Measurements from ENCODE around the gene CWC15.
A peak's percentile ranks its signal among the peaks of the same experiment; 100 is the strongest.

Gene CWC15

DNA sequence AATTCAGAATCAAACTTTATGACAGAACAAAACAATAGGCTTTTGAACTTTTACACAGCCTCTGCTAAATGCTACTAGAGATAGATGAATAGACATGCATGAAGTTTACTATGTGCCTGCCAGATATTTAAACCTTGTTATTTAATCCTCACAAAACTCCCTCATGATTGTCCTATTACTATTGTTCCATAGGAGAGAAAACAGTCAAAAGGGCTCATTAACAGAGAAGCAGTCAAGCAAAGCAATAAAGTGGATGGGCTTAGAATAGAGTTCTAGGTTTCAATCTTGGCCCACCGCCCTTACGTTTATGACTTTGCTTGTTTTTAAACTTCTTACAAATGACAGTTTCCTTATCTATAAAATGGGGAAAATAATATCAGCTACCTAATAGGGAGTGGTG lies 12.9 kb downstream of the CWC15 start:
- H3K27ac ChIP-seq, result peak overlapping the region; percentile 69
- H3K36me3 ChIP-seq, result peaks cover 43% of the 10 kb centered on the region
- TF ChIP-seq, protein P1, sequence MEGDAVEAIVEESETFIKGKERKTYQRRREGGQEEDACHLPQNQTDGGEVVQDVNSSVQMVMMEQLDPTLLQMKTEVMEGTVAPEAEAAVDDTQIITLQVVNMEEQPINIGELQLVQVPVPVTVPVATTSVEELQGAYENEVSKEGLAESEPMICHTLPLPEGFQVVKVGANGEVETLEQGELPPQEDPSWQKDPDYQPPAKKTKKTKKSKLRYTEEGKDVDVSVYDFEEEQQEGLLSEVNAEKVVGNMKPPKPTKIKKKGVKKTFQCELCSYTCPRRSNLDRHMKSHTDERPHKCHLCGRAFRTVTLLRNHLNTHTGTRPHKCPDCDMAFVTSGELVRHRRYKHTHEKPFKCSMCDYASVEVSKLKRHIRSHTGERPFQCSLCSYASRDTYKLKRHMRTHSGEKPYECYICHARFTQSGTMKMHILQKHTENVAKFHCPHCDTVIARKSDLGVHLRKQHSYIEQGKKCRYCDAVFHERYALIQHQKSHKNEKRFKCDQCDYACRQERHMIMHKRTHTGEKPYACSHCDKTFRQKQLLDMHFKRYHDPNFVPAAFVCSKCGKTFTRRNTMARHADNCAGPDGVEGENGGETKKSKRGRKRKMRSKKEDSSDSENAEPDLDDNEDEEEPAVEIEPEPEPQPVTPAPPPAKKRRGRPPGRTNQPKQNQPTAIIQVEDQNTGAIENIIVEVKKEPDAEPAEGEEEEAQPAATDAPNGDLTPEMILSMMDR (IDR thresholded peaks at IDR 0.05; ENCODE audit: low read depth, low read length), result no peak
- H3K9me3 ChIP-seq (ENCODE audit: severe bottlenecking), result no peaks in the 10 kb centered on the region
- no peaks in the 10 kb centered on the region for H3K27me3 ChIP-seq (ENCODE audit: insufficient read depth, low read depth, severe bottlenecking)
- DNase-seq, result no peak
- no peak overlapping the region for H3K4me3 ChIP-seq (ENCODE audit: low read depth, low read length)

DNA sequence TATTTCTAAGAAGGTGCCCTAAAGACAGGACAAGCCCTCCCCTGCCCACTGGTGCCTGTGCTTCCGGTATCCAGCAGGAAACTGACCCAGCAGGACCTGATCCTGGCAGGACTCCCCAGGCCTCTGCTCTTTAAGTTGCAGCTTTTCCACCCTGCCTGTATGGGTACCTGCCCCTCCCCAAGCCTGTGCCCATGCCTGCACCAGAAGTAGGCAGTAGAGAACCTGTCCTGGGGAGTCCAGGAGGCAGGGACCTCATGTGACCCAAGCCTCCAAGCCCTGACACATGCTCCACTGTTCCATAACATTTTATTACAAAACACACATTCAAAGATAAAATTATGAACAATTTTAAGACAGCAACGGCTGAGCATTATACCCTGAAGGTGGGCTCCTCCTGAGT lies 14.2 kb downstream of the CWC15 start:
- H3K27me3 ChIP-seq (ENCODE audit: insufficient read depth, low read depth, severe bottlenecking), result no peaks in the 10 kb centered on the region
- peak overlapping the region; percentile 69 for H3K27ac ChIP-seq
- no peaks in the 10 kb centered on the region for H3K9me3 ChIP-seq (ENCODE audit: severe bottlenecking)
- H3K4me3 ChIP-seq (ENCODE audit: low read depth, low read length), result no peak overlapping the region
- DNase-seq, result no peak
- H3K36me3 ChIP-seq, result peaks cover 30% of the 10 kb centered on the region
- TF ChIP-seq, protein P1 (IDR thresholded peaks at IDR 0.05; ENCODE audit: low read depth, low read length), result no peak

DNA sequence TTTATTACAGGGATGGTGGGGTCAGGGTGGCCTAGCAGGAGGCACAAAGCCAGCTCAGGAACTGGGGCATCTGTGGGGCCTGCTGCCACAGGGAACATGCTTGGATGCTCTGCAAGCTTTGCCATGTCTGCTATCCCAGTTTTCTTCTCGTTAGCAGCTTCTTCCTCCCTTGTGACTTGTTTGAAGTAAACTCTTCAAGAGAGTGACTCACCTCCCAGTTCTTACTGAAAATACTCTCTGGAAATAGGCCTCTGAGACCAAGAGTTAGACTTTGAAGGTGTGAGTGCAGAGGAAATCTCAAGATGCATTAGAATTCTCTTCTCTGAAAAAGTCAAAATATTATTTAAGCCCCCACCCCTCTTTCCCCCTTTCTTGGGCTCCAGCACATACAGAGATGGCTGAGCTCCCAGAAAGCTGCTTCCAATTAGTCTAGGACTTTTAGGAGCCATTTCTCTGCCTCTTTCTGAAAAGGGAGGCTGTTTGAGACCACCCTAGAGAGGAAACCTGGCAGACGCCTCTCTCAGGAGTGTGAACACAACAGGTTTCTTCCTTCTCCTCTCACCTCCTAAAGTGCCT lies 15.1 kb downstream of the CWC15 start:
- H3K27me3 ChIP-seq (ENCODE audit: insufficient read depth, low read depth, severe bottlenecking), result no peaks in the 10 kb centered on the region
- H3K36me3 ChIP-seq, result peaks cover 20% of the 10 kb centered on the region
- no peaks in the 10 kb centered on the region for H3K9me3 ChIP-seq (ENCODE audit: severe bottlenecking)
- no peak overlapping the region for H3K27ac ChIP-seq
- TF ChIP-seq, protein P1 (IDR thresholded peaks at IDR 0.05; ENCODE audit: low read depth, low read length), result no peak
- no peak overlapping the region for H3K4me3 ChIP-seq (ENCODE audit: low read depth, low read length)
- no peak for DNase-seq

DNA sequence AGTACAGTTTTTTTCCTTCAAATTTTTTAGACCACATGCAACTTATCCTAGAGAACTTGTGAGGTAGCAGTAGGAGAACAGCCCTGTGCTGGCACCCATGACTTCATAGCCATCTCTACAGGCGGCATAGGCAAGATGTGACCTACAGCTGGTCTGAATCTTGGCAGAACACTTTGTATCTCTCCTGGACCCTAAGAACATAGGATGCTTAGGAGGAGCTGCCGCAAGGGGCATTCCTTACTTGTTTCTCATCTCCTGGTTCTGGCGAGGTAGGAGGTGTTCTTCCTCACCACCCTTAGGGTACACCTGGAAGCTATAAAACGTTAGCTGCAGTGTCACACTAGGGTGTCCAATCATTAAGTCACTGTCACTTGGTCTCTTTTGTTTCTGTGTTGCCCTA lies 16.4 kb downstream of the CWC15 start:
- TF ChIP-seq, protein P1 (IDR thresholded peaks at IDR 0.05; ENCODE audit: low read depth, low read length), result no peak
- Histone ChIP-seq H3K27ac (no peak overlapping the region), H3K9me3 (ENCODE audit: severe bottlenecking) (no peaks in the 10 kb centered on the region), H3K36me3 (peaks cover 8% of the 10 kb centered on the region), H3K4me3 (ENCODE audit: low read depth, low read length) (no peak overlapping the region), H3K27me3 (ENCODE audit: insufficient read depth, low read depth, severe bottlenecking) (no peaks in the 10 kb centered on the region)
- DNase-seq, result no peak

DNA sequence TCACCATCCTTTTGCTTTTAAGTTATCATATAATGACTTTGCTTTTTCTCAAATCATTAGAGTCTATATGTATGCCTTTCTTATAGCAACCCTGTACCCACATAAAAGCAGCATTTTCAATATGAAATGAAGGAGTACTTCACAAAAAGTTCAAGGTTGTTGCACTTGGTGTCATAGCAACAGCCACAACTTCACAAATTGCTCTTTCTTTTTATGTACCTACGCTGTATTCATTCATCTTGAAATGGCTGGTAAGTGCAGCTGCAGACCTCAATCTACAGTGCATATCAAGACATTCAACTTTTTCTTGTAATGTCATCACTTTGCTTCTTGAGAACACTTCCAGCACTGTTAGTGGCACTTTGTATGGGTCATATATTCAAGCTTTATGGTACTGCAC lies 18.6 kb downstream of the CWC15 start:
- Histone ChIP-seq H3K9me3 (ENCODE audit: severe bottlenecking) (no peaks in the 10 kb centered on the region), H3K27me3 (ENCODE audit: insufficient read depth, low read depth, severe bottlenecking) (no peaks in the 10 kb centered on the region), H3K36me3 (peaks cover 1% of the 10 kb centered on the region; the same call in 1 of the 2 replicates), H3K27ac (no peak overlapping the region), H3K4me3 (ENCODE audit: low read depth, low read length) (no peak overlapping the region)
- no peak for DNase-seq
- TF ChIP-seq, protein P1 (IDR thresholded peaks at IDR 0.05; ENCODE audit: low read depth, low read length), result no peak

DNA sequence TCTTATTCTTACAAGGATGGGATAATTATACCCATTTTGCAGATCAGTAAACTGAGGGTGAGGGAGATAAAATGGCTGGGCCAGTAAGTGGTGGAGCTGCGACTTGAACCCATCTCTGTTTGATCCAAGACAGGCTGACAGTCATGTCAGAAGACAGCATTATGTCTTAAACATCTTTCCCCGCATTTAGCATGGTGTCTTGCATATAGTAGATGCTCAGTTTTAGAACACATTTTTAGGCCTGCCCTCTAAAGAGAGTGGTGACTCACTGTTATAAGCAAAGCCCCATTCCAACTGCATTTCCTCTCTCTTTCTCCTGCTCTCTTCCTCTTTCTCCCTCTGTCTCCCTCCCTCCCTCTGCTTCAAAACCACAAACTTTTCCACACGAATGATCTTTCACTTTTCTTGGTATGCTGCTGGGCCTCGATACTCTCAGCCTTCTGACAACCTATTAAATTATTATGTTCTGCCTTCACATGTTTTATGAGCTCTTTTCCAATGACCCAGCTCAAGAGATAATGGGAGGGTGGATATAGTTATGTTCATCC lies 25.2 kb downstream of the CWC15 start:
- H3K9me3 ChIP-seq (ENCODE audit: severe bottlenecking), result peaks cover 3% of the 10 kb centered on the region
- no peak for DNase-seq
- no peaks in the 10 kb centered on the region for H3K36me3 ChIP-seq
- no peak overlapping the region for H3K27ac ChIP-seq
- H3K4me3 ChIP-seq (ENCODE audit: low read depth, low read length), result no peak overlapping the region
- H3K27me3 ChIP-seq (ENCODE audit: insufficient read depth, low read depth, severe bottlenecking), result no peaks in the 10 kb centered on the region
- TF ChIP-seq, protein P1 (IDR thresholded peaks at IDR 0.05; ENCODE audit: low read depth, low read length), result no peak
